SK-N-MC (cell line): ENCODE measurements around the gene SCFD2.

Experiments
- DNase-seq: peaks from one replicate; pipeline ENCODE4 v3.0.0-alpha.2; 2011; ENCODE audit warnings: low read depth, low spot score
- H3K27ac ChIP-seq: fragments of 200-600 bp; sonication (generic); 2 replicates; pipeline ENCODE4 v1.5.1; 2016; ENCODE audit warnings: mixed run types
- H3K36me3 ChIP-seq: fragments of 200-600 bp; sonication (generic); 2 replicates; pipeline ENCODE4 v1.6.1; 2017; ENCODE audit warnings: antibody characterized with exemption, low read length, mixed read lengths; ENCODE audit not compliant: insufficient read depth
- H3K4me3 ChIP-seq: fragments of 200-600 bp; sonication (generic); 2 replicates; pipeline ENCODE4 v1.5.1; 2016
- H3K9ac ChIP-seq: fragments of 200-600 bp; sonication (generic); 2 replicates; pipeline ENCODE4 v1.8.0; 2017; ENCODE audit warnings: mixed run types, mixed read lengths; ENCODE audit not compliant: insufficient read length
- H3K9me3 ChIP-seq: fragments of 200-600 bp; sonication (generic); 2 replicates; pipeline ENCODE4 v1.6.1; 2017; ENCODE audit warnings: low read depth, mild to moderate bottlenecking, antibody characterized with exemption, low read length, moderate library complexity, mixed read lengths
- EZH2 ChIP-seq: fragments of 200-600 bp; sonication (generic); IDR thresholded peaks from one replicate; pipeline ENCODE4 v1.6.1; 2017; ENCODE audit warnings: antibody characterized with exemption
- FOXP2 ChIP-seq: optimal IDR thresholded peaks from 2 replicates; pipeline ENCODE3; 2011; ENCODE audit warnings: mild to moderate bottlenecking, moderate library complexity; ENCODE audit not compliant: insufficient read depth; ENCODE audit errors: extremely low read length, control extremely low read depth
- POLR2AphosphoS5 ChIP-seq: IDR thresholded peaks from 2 replicates; pipeline ENCODE4 v1.6.1; 2012; ENCODE audit warnings: mild to moderate bottlenecking, low read depth, low read length, borderline replicate concordance

Gene SCFD2

DNA sequence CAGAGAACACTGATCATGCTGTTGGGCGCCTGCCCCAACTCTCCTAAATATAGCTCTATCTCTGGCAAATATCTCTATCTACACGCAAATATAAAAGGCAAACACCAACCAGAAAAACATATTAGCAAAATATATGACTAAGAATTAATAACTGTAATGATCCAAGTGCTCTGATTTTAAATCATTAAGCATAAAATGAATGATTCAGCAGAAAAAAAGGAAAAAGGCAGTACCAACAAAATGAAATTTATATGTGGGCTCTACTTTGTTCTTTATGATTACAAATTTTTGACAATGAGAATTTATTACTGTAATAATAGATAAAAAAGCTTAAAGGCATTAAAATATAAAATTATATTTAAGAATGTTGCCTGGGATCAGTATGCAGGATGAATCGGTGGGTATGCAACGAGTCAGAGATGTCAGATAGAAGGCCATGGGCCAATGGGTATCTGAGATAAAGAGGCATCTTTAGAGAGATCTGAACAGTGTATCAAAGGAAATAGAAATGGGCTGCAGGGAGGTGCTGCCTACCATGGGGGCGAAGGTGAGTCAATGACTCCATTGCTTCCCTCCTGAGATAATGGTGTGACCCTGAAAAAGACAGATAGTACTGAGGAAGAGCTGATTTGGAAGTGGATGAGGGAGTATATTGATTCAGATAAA is 234.8 kb downstream of the SCFD2 start:
- TF ChIP-seq FOXP2 (no peak), POLR2AphosphoS5 (no peak), EZH2 (no peak)
- Histone ChIP-seq H3K36me3 (no peaks in the 10 kb centered on the region), H3K9me3 (no peaks in the 10 kb centered on the region), H3K4me3 (no peak overlapping the region), H3K9ac (no peak overlapping the region), H3K27ac (no peak overlapping the region)
- DNase-seq, result no peak

DNA sequence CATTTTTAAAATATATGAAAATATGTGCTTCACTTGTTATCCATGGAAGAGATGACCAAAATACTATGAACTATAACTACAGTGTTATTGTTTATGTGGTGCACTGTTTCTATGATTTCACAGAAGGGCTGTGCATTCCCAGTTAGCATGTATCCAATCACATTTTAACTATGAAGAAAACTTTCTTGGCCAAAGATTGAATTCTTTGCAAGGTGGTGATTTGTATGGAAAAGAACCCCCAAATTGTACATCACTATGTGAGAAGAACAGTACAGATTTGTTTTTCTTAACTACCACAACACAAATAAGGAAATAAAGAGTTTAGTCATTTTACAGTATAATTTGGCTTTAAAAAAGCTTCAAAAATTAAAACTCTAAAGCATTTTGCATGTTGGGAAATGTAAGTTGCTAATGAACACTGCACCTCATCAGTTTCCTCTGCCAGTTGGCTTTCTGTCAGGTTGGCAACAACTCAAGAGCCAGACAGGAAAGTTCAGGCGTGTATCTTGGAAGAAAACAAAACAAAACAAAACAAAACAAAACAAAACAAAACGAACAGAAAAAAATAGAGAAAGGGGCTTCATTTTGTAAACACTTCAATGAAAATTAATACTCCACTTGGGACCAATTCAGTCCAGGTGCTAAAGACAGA is 237.0 kb downstream of the SCFD2 start:
- no peak for TF ChIP-seq FOXP2
- TF ChIP-seq POLR2AphosphoS5, result no peak
- TF ChIP-seq EZH2, result no peak
- Histone ChIP-seq H3K4me3 (no peak overlapping the region), H3K9ac (no peak overlapping the region), H3K27ac (no peak overlapping the region), H3K9me3 (no peaks in the 10 kb centered on the region), H3K36me3 (no peaks in the 10 kb centered on the region)
- no peak for DNase-seq

DNA sequence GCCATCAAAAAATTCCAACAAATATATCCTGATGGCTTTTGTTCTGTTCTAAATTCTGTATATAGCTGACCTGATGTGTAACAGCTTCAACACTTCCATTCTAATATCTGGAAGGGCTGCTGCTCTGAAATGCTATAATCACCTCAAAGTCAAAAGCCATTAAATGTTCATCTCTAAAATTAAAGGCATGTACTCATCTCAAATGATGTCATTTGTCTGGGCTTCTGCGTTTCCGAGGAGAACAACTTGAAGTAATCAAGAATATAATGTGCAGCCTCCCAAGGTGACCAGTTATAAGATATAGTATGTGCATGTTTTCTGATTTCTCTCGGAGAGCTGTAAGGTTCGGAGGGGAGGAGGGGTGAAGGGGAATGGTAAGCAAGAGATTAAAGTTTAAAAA is 237.6 kb downstream of the SCFD2 start:
- no peak for TF ChIP-seq POLR2AphosphoS5
- TF ChIP-seq FOXP2, result no peak
- no peak for TF ChIP-seq EZH2
- DNase-seq, result no peak
- H3K36me3 ChIP-seq, result no peaks in the 10 kb centered on the region
- H3K9me3 ChIP-seq, result no peaks in the 10 kb centered on the region
- H3K27ac ChIP-seq, result no peak overlapping the region
- H3K4me3 ChIP-seq, result no peak overlapping the region
- H3K9ac ChIP-seq, result no peak overlapping the region

DNA sequence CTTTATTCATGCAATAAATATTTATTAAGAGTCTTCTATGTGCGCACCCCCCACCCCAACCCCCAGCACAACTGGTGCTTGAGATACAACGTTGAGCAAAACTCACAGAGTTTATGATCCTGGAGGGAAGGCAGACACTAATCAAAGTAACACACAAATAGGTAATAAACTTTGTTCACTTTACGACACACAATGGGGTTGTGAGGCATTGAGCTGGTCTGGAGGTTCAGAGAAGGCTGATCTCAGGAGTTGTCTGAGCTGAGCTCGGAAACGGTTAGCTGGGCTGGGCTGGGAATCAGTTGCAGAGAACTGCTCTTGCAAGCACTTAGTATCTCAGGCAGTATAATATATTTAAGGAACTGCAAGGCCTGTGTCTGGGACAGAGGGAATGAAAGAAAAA is 238.5 kb downstream of the SCFD2 start:
- no peaks in the 10 kb centered on the region for H3K36me3 ChIP-seq
- H3K9ac ChIP-seq, result no peak overlapping the region
- H3K9me3 ChIP-seq, result no peaks in the 10 kb centered on the region
- no peak for DNase-seq
- H3K4me3 ChIP-seq, result no peak overlapping the region
- TF ChIP-seq FOXP2 (no peak), EZH2 (no peak), POLR2AphosphoS5 (no peak)
- no peak overlapping the region for H3K27ac ChIP-seq

DNA sequence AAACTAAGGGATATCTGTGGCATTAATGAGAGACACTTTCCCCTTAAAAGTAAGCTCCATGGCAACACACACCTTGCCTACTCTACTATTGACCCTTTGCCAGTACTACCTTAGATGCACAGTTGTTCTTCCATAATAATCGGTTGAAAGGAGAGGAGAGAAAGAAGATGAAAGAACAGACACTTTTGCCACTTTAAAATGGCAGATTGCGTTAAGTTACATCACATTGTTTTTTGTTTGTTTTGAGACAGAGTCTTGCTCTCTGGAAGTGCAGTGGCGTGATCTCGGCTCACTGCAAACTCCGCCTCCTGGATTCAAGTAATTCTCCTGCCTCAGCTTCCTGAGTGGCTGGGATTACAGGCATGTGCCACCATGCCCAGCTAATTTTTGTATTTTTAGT is 239.8 kb downstream of the SCFD2 start:
- no peaks in the 10 kb centered on the region for H3K36me3 ChIP-seq
- no peak for TF ChIP-seq FOXP2
- no peak for TF ChIP-seq POLR2AphosphoS5
- TF ChIP-seq EZH2, result no peak
- H3K27ac ChIP-seq, result no peak overlapping the region
- H3K4me3 ChIP-seq, result no peak overlapping the region
- H3K9me3 ChIP-seq, result no peaks in the 10 kb centered on the region
- no peak overlapping the region for H3K9ac ChIP-seq
- no peak for DNase-seq

DNA sequence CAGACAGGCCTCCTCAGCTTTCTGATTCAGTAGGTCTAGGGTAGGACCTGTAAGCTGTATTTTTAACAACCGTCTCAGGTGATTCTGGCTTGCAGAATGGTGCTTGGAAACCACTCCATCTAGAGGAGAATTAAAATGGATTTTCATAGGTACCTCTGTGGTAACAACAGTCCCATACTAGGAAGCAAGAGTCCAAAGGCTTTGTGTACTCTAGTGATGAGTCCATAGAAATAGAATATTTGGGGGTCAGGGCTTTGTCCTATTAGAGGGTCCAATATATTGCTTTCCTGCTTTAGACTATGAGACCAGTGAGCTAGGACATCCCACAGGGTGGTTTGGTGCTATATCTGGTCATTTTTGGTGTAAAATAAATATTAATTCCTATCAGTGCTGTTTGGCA is 242.0 kb downstream of the SCFD2 start:
- no peaks in the 10 kb centered on the region for H3K36me3 ChIP-seq
- no peak overlapping the region for H3K4me3 ChIP-seq
- TF ChIP-seq POLR2AphosphoS5 (no peak), EZH2 (no peak), FOXP2 (no peak)
- no peak overlapping the region for H3K9ac ChIP-seq
- no peak overlapping the region for H3K27ac ChIP-seq
- no peaks in the 10 kb centered on the region for H3K9me3 ChIP-seq
- no peak for DNase-seq

DNA sequence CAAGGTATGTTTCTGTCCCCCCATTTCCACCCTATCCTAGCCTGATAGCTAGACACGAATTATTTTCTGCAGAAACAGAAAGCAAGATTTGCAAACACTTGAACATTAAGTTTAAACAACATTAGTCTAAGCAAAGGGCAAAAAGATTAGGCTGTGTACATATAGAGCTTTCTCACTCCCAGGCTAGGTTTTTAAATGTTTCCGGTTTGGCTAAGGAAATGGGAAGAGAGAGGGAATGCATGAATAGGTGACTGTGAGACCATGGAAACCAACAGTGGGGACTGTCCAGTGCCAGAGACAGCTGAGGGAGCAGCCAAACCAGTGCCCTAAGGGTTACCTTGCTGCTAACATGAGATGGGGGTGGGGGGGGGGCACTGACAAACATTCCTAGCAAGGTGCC is 242.7 kb downstream of the SCFD2 start:
- H3K27ac ChIP-seq, result no peak overlapping the region
- H3K9ac ChIP-seq, result no peak overlapping the region
- H3K9me3 ChIP-seq, result no peaks in the 10 kb centered on the region
- no peaks in the 10 kb centered on the region for H3K36me3 ChIP-seq
- DNase-seq, result no peak
- no peak for TF ChIP-seq POLR2AphosphoS5
- no peak for TF ChIP-seq FOXP2
- no peak overlapping the region for H3K4me3 ChIP-seq

DNA sequence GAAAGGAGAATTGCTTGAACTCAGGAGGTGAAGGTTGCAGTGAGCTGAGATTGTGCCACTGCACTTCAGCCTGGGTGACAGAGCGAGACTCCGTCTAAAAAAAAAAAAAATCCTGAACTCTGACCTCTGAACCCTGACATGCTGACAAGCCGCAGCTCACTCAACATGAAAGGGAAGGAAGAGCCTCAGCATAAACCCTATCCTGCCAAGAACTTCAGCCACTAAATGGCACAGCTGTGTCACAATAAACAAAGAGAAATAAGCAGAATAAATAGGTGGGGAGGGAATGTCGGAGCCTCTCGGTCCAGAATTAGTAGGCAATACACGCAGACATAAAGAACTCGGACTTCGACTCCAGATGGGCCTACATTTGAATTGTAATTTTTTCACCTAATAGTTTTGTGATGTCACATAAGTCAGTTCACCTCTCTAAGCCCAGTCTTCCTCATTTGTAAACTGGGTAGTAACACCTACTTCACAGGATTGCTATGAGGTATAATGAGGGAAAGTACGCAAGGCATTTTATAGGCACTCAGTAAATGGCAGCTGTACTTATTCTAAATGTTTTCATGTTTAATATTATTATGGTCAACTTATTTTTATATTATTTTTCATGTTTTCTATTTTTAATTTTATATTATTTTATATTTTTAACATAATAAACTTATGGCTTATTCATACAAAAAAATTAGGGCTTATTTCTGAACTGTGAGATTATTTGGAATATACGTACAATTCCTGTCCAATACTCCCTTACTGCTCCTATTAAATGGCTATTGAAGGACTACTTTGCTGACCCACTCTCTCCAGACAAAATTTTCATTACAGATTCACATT is 243.4 kb downstream of the SCFD2 start:
- Histone ChIP-seq H3K4me3 (no peak overlapping the region), H3K36me3 (no peaks in the 10 kb centered on the region), H3K27ac (no peak overlapping the region), H3K9me3 (no peaks in the 10 kb centered on the region), H3K9ac (no peak overlapping the region)
- DNase-seq, result no peak
- TF ChIP-seq FOXP2 (no peak), EZH2 (no peak), POLR2AphosphoS5 (no peak)
